H4 (cell line): Measurements from ENCODE around the gene SIGLEC6. TPM values are rescaled to one million over a fixed set of nuclear protein-coding genes. Genes with fewer than 3 reads are reported as not detected.
"Not testable (repeated sequence)": the region's sequence is repeated elsewhere in the genome, so short reads cannot be mapped to it uniquely, and the experiment has no call there.

Source experiments
- DNase-seq: peaks from one replicate; pipeline ENCODE4 v3.0.0-alpha.2; 2015; ENCODE audit warnings: low spot score
- total RNA-seq: library from RNA; depleted of rRNA; stranded (reverse); fragments of >200 nt; shearing (Covaris generic); gene quantifications from 2 replicates; pipeline ENCODE4 v1.2.3, GENCODE V29; 2014

The SIGLEC6 gene
- total RNA-seq, 1 experiment from 2014 or later, result not detected

DNA sequence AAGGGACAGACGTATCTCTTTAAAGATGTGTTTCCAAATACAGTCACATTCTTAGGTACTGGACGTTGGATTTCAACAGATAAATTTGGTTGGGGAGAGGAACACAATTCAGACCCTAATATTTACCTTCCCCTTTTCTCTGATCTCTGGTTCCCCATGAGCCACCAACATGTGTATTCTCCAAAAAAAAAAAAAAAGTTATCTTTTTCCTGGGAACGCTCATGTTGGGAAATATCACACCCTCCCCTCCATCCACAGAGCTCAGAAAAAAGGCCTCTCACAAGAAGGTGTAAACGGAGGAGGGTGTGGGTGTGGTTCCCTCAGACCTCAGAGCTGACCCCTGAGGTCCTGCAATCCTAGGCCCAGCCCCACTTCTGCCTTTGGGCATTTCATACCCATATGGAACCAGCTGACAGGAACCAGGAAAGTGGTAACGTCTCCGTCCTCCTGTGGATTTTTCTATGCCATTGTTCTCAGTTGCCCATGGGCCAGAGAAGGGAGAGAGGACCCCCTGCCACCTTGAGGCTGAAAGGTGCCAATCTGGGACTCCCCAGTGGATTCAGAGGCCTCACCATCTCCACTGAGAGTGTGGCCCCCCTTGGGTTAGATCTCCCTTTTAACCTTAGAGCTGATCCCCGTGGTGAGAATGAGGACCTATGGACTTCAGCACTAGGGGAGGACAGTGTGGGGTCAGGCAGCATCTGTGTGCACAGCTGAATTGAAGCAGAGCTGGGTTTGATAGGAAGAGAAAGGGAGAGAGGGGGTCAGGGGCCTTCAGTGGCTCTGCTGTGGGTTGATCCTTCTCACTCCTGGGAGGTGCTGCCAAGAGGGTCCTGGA, 21.4 kb downstream of the SIGLEC6 start:
- no peak for DNase-seq

DNA sequence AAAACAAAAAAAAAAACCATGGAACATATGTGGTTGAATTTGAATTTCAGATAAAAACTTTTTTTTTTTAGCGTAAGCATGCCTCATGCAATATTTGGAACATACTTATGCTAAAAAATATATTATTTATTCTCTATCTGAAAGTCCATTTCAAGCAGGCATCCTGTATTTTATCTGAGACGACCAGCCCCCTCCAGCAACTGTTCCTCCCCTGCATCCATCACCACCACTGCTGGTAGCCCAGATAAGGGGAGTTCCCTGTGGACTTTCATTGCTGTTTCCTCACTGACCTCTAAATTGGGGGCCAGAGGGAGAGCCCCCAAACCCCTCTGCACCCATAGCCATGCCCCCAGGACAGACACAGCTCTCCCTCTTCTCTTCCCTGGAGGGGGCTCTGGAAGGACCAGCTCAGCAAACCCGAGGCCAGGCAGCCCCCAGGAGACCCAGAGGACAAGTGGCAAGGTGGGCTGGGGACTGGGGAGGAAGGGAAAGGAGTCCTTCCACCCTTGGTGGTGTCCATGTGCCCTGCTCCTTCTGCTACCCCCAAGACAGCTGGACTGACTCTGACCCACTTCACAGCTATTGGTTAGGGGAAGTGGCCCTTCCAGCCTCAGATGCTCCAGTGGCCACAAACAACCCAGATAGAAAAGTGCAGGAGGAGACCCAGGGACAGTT, 23.3 kb downstream of the SIGLEC6 start:
- DNase-seq, result no peak

DNA sequence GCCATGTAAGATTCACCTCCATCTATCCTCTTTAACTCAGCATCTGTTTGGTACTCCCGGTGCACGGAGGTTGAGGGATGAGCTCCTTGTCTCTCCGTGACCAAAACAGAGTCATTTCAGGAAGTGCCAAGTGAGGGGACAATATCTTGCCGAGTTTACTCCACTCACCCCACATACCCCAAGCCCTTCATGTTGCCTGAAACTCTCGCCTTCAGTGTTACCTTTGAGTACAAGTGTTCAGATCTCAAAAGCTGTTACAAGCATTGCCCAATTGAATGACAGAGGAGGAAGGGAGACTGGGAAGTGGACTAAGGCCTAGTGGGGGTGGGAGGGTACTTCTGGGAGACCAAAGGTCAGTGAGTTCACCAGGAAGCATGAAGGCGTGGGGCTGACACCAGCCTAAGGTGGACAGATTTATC, 23.8 kb downstream of the SIGLEC6 start:
- DNase-seq, result no peak

DNA sequence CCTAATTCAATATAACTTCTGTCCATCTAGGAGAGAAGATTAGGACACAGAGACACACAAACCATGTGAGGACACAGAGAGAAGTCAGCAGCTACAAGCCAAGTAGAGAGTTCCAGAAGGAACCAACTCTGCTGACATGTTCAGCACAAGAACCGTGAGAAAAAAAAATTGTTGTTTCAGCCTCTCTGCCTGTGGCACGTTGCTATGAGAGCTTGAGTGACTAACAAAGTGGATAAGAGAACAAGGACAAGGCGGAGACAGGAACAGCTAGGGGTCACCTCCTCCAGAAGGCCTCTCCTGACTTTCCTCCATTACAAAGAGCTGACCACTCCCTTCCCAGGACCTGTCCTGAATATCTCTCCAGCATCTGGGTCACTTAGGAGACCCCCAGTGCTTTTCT, 24.3 kb downstream of the SIGLEC6 start:
- DNase-seq, result no peak

DNA sequence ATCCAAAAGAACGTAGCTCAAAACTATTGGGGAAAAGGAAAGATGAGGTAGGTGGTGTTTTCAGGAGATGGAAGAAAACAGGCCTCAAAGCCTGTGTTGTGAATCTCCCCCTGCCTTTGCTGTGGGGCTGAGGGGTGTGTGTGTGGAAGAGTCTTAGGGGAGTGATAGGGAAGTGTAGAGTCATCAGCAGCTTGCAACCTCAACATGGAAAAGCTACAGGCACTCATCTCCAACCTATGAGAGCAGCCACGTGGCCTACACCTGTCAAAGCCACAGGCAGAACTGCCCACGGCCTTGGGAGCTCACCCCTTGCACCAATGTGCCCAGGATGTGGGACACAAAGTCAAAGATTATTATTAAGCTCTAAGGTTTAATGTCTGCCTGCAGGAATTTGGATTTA, 25.6 kb downstream of the SIGLEC6 start:
- DNase-seq, result no peak

DNA sequence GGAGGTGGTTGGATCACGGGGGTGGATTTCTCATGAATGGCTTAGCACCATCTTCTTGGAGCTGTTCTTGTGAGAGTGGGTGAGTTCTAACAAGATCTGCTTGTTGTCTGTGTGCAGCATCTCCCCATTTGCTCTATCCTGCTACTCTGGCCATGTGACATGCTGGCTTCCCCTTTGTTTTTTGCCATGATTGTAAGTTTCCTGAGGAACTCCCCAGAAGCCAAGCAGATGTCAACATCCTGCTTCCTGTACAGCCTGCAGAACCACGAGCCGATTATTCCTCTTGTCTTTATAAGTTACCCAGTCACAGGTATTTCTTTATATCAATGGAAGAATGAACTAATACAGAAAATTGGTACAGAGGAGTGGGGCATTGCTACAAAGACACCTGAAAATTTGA, 27.6 kb downstream of the SIGLEC6 start:
- DNase-seq, result no peak

DNA sequence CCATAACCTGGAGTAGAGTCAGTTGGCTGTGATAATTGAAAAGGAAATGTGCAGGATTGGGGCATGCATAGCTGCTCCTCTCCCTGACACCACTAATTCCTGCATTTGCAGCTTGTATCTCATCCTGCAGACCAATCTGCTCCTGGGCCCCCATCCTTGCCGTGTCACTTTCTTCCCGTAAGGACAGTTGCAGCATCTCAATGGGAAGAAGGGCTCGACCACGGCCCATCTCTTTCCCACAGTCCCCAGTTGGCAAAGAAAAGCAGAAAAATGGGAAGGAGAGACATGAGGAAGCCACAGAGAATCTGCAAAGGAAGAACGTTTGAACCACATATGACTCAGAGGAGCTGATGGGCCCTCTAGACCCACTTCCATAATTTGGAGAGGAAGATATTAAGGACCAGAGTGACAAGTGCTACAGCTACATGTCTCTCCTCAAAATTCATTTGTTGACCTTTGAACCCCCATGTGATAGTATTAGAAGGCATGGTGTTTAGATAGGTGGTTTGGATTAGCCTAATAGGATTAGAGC, 28.1 kb downstream of the SIGLEC6 start:
- DNase-seq, result no peak

DNA sequence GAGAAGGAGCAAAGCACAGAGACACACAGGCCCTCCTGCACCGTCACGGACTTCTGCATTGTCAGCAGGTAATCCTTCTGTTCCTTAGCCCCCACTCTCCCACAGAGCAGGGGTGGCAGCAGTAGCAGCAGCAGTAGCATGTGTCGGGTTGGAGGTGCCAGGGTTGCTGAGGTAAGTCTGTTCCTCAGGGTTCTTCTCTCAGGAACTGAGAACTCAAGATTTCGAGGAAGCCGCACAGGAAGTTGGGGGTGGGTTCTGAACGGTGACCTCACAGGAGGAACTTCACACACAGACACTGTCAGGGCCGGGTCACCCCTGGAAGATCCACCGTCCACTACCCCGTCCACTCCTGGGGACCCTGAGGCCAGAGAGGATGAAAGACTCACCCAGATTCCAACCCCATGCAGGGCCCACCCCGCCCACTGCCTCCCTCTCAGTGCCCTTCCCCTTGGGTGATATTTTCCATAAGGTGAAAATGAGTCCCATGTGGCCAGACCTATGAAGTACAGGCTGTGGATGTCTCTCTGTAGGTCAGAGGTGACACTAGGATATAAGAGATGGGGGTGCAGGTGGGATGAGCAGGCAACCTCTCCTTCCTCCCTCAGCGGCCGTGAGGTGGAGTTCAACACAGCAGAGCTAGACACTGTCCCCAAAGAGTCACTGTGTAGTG, 29.7 kb downstream of the SIGLEC6 start, which contains the start of gene SIGLEC12:
TSS of gene SIGLEC12 (minus strand) at position 207 of the 670 bp plus-strand sequence. CDS start at position 140, 67 bp downstream.
- no peak for DNase-seq

DNA sequence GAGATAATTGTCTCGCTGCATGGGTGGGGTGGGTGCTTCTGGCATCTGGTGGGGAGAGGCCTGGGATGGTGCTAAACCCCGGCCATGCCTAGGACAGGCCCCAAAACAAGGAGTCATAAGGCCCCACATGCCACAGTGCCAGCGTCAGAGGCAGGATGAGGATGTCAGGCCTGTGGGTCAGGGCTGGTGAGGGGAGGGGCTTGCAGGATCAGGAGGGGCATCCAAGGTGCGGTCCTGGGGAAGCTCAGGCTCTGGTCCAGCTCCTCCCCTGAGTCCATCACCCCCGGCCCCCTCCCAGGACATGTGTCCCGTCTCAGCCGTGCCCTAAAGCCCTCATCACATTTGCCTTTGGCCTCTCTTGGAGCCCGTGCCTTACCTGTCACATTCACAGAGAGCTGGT, 30.5 kb downstream of the SIGLEC6 start:
- DNase-seq, result not testable (repeated sequence)

DNA sequence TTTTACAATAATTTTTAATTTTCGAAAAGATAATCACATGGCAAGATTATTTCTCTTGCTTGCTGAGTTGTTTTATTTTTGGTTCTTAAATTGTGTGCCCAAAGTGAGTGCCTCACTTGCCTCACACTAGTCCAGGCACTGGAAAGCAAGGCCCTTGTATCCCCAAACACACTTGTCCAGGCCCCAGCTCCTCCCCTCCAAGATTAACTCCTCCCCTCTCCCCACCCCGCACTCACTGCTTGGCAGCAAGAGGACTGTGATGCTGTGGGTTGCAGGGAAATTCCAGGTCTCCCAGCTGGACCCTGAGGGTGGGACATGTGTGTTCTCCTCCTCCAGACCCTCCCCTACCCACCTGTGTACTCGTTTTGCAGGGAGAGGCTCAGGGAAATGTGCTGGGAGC, 33.8 kb downstream of the SIGLEC6 start:
- no peak for DNase-seq

DNA sequence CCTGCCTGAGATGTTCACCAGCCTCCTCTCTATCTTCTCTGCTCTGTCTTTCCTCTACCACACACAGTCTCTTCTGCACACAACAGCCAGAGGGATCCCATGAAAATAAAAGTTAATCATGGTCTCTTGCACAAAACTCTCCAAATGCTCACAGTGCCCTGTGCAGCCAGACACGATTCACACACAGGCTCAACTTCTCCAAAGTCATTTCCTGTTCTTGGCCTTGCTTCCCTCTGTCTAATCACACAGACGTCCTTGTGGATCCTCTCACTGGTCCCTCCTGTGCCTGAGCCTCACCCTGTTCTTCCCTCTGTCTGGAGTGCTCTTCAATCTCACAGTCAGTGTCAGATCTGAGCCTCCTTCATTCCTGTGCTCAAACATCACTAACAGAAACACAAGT, 37.7 kb downstream of the SIGLEC6 start:
- DNase-seq, result no peak

DNA sequence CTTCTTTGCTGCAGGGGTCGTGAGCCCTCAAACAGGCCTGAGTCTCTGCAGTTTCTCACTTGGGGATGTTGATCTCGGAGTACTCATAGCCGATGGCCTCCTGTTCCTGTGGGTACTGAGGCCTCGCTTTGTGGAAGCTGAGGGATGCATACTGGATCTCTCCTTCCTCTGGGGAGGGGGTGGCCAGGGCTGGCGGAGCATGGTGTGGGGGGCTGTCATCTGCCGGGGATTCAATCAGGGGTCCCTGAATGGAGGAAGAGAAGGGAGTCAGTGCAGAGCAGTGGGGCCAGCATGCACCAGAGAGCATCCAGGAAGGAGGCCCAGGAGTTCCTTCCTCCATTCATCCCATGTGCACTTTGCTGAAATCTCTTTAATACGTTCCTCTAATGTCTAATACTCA, 39.9 kb downstream of the SIGLEC6 start:
- DNase-seq, result no peak

DNA sequence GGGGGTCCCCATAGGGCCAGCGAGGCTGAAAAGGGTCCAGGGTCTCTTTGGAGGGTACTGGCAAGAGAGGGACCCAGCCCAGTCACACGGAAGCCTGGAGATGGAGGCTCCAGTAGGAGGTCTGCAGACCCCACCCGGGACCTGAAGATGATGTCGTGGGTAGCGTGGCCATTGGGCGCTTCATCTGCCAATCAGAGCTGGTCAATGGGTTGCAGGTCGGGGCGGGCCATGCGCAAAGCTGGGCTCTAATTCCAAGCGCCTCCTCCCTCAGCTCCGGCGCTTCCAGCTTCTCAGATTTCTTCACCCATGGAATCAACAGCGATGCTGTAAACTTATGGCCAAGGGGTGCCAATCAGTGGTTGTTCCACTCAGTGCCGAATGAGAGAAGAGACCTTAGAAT, 40.8 kb downstream of the SIGLEC6 start:
- DNase-seq, result no peak

DNA sequence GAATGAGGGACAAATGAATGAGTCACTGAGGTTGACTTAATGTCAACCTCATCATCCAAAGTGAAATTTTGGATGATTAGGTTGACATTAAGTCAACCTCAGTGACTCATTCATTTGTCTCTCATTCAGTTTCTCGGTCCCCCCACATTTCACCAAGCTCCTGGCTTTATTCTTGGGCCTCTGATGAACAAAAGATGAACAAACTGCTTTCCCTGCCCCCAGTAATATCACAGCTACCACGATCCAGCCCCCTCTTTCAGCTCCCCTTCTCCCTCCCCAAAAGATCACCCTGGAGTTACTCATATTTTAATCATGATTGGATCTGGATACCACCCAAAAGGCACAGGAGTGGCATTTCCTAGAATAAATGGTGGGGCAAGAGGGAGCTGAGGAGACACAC, 42.4 kb downstream of the SIGLEC6 start:
- DNase-seq, result no peak

DNA sequence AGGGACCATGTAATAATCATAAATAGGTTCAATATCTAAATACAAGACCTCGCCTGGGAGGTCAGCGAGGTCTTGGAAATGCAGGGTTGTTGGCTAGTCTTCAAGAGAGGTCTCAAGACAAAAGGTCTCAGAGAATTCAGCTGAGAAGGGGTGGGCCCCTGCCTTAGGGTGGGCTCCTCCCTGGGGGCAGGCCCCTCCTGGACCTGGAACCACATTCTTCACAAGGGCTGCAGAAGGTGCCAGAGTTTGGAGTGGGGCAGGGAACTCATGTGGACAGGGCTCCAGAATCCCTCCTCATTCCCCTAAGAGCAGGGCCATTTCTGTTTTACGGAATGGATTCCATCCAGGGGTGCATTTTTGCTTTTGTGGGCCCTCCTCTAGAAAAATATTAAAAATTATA, 43.0 kb downstream of the SIGLEC6 start:
- no peak for DNase-seq

DNA sequence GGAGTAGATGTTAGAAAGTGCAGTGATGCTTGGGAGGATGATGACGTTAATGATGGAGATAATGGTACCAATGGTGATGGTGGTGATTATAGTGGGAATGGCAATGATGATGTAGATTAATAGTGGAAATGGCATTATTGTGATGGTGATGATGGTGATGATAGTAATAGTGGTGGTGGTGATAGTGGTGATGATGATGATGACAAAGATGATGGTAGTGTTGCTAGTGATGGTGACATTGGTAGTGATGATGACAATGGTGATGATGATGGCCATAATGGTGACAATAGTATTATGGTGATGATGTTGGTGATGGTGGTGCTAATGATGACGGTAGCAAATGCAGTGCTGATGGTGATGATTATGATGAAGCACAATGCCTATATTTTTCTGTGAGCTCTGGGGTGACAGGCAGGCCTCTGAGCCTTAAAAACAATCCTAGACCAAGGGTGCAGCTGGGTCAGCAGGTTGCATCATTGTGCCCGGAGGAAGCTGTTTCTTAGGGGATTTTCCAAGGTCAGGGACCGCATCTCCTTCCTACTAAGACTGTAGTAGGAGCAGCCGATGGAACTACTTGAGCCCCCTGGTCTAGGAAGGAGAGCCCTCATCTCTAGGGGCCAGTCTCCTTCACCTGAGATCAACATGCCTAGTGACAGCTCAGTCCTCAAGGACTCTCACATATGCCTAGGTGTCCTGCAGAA, 45.4 kb downstream of the SIGLEC6 start:
- no peak for DNase-seq

DNA sequence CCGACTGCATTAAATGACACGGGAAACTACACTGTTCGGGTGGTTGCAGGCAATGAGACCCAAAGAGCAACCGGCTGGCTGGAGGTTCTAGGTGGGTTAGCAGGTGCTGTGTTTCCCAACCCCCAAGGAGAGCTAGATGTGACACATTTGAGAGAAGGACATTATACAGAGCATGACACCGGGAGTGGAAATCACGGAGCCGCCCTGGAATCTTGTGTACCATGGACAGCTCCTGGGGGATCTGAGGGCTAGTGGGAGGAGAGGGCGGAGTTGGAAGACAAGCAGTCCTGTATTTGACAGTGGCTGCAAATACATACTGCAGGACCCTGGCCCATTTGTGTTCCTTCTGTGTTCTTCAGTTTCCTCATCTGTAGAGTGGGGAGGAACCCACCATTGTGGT, 50.9 kb downstream of the SIGLEC6 start:
- no peak for DNase-seq

DNA sequence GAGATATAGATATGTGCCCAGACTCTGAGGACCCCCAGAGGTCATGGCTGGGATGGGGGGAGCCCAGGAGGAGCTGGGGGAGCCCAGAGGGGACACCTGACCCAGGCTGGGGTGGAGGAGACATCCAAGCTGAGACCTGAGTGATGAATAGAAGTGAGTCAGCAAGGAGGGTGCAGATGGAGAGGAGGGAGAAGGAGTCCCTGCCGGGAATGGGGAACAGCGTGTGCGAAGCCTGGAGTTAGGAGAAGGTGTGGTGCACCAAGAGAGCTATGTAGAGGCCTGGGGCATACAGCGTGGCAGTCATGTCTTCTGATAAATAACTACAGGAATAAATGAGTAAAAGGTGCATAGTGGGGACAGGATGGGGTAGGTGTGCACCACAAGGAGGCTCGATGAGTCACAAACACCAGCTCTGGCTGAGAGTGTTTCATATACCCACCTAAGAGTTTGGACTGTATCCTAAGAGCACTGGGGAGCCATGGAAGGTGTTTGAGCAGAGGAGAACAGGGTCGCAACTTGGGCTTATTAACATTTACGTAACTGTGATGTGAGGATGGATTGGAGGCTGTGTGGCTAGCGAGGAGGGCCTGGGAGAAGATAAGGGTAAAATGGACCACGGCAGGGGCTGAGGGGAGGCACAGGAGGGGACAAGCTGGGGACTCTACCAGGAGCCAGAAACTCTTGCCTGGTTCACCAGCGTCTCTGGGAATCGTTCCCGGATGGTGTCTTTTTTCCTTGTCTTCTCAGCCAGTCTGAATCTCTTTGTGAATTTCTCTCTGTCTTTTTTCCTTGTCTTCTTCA, 51.7 kb downstream of the SIGLEC6 start:
- DNase-seq, result no peak

DNA sequence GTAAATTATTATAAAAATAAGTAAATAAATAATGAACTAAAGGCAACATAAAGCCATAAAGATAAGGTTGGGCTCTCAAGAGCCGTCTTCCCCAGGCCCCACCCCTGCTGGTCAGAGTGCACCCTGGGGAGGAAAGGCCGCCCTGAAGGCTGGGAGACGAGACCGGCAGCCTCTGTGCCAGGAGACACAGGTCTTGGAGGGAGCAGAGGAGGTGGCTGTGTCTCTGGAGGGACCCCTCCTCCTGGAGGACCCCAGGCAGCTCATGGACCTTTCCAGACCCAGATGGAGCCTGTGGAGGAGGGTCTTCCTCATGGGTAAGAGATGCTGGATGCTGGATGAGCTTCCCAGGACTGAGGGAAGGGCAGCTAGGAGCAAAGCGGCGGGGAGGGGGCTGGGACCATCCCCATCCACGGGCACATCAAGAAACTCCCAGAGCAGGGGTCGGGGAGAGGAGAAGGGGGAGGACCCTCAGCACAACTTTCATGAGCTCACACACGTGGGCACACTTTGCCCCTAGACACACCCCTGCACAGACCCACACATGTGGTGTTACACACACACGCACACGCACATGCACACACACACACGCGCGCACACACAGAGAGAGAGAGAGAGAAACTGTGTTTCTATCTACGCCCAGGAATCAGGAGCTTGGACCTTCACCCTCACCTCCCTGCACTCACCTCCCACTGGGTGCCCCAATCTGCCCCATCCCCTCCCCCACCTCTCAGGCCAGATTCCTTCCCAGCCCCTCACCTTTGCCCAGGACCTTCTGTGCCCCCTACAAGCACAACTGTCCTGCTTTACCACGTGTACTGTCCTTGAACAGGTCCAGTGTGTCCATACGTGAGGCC, 52.9 kb downstream of the SIGLEC6 start, which contains the start of gene CEACAM18:
TSS of gene CEACAM18 (plus strand) at position 159 of the 854 bp plus-strand sequence.
- no peak for DNase-seq

DNA sequence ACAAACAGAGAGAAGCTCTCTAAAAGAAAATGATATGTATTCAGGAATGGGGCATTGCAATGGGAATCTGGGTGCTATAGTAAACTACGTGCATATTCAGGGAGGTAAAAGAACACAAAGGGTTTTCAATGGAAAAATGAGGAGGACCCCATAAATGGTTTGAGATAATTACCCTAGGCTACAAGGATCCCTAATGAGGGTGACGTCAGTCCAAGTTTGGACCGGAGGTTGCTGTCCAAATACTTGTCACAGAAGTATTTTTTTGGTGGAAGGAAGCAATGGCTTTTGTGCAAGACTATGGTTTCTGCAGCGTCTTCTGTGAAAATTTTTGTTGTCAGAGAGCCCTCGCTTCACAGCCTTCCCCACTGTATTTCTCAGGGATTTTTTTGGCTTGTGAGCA, 54.1 kb downstream of the SIGLEC6 start:
- no peak for DNase-seq
